ENCODE data around the gene TDRD10. TPM values are rescaled to one million over a fixed set of nuclear protein-coding genes. Genes with fewer than 3 reads are reported as not detected.

The TDRD10 gene
- polyA plus RNA-seq, 1 donor, result 1.8 TPM

- no peak for DNase-seq
- peaks cover 9% of the 10 kb centered on the region for H3K4me1 ChIP-seq (ENCODE audit: control insufficient read depth, insufficient read depth, low read length)
- no CpG with 5 or more reads among the region's 17 CpGs for WGBS (ENCODE audit: insufficient coverage, low lambda C conversion rate)
- H3K9me3 ChIP-seq (ENCODE audit: control insufficient read depth, low read depth, low read length), result peaks cover 5% of the 10 kb centered on the region
- H3K27me3 ChIP-seq (ENCODE audit: control insufficient read depth, insufficient read depth, low read length), result peaks cover 27% of the 10 kb centered on the region
- H3K27ac ChIP-seq (ENCODE audit: low read length), result no peak overlapping the region
- peak overlapping the region; percentile 26 for H3K4me3 ChIP-seq (ENCODE audit: low read length)
- no peaks in the 10 kb centered on the region for H3K36me3 ChIP-seq (ENCODE audit: control insufficient read depth, insufficient read depth, low read length)
These were observed 66.3 kb downstream of the TDRD10 start for GRCh38 chr1:154568157-154568815.

- Histone ChIP-seq H3K27me3 (ENCODE audit: control insufficient read depth, insufficient read depth, low read length) (peaks cover 32% of the 10 kb centered on the region), H3K9me3 (ENCODE audit: control insufficient read depth, low read depth, low read length) (peaks cover 5% of the 10 kb centered on the region), H3K27ac (ENCODE audit: low read length) (no peak overlapping the region), H3K4me1 (ENCODE audit: control insufficient read depth, insufficient read depth, low read length) (peaks cover 9% of the 10 kb centered on the region), H3K36me3 (ENCODE audit: control insufficient read depth, insufficient read depth, low read length) (no peaks in the 10 kb centered on the region), H3K4me3 (ENCODE audit: low read length) (no peak overlapping the region)
- WGBS (ENCODE audit: insufficient coverage, low lambda C conversion rate), result 100% methylated on average over 3 of the region's 59 CpGs
- DNase-seq, result no peak
These were observed 69.4 kb downstream of the TDRD10 start for GRCh38 chr1:154571244-154571963.

GRCh38 chr1:154571964-154572288, 69.9 kb downstream of the TDRD10 start:
- peaks cover 26% of the 10 kb centered on the region for H3K27me3 ChIP-seq (ENCODE audit: control insufficient read depth, insufficient read depth, low read length)

GRCh38 chr1:154572468-154573167, 70.6 kb downstream of the TDRD10 start:
- Histone ChIP-seq H3K9me3 (ENCODE audit: control insufficient read depth, low read depth, low read length) (peaks cover 5% of the 10 kb centered on the region), H3K4me3 (ENCODE audit: low read length) (no peak overlapping the region), H3K27me3 (ENCODE audit: control insufficient read depth, insufficient read depth, low read length) (peaks cover 19% of the 10 kb centered on the region), H3K36me3 (ENCODE audit: control insufficient read depth, insufficient read depth, low read length) (peaks cover 7% of the 10 kb centered on the region), H3K4me1 (ENCODE audit: control insufficient read depth, insufficient read depth, low read length) (peaks cover 6% of the 10 kb centered on the region), H3K27ac (ENCODE audit: low read length) (no peak overlapping the region)
- DNase-seq, result no peak
- no CpG with 5 or more reads among the region's 10 CpGs for WGBS (ENCODE audit: insufficient coverage, low lambda C conversion rate)

More at GRCh38 chr1:154571964-154572288, 69.9 kb downstream of the TDRD10 start:
- WGBS (ENCODE audit: insufficient coverage, low lambda C conversion rate), result no CpG with 5 or more reads among the region's 29 CpGs
- no peak overlapping the region for H3K27ac ChIP-seq (ENCODE audit: low read length)
- H3K4me3 ChIP-seq (ENCODE audit: low read length), result no peak overlapping the region
- peaks cover 5% of the 10 kb centered on the region for H3K9me3 ChIP-seq (ENCODE audit: control insufficient read depth, low read depth, low read length)
- no peak for DNase-seq
- H3K4me1 ChIP-seq (ENCODE audit: control insufficient read depth, insufficient read depth, low read length), result peaks cover 9% of the 10 kb centered on the region
- peaks cover under 1% of the 10 kb centered on the region for H3K36me3 ChIP-seq (ENCODE audit: control insufficient read depth, insufficient read depth, low read length)

GRCh38 chr1:154573168-154573510, 71.1 kb downstream of the TDRD10 start:
- DNase-seq, result no peak
- H3K27ac ChIP-seq (ENCODE audit: low read length), result no peak overlapping the region
- H3K36me3 ChIP-seq (ENCODE audit: control insufficient read depth, insufficient read depth, low read length), result peaks cover 12% of the 10 kb centered on the region
- no CpG with 5 or more reads among the region's 3 CpGs for WGBS (ENCODE audit: insufficient coverage, low lambda C conversion rate)
- H3K4me3 ChIP-seq (ENCODE audit: low read length), result no peak overlapping the region
- H3K4me1 ChIP-seq (ENCODE audit: control insufficient read depth, insufficient read depth, low read length), result peaks cover 3% of the 10 kb centered on the region
- H3K27me3 ChIP-seq (ENCODE audit: control insufficient read depth, insufficient read depth, low read length), result peaks cover 16% of the 10 kb centered on the region
- peaks cover 5% of the 10 kb centered on the region for H3K9me3 ChIP-seq (ENCODE audit: control insufficient read depth, low read depth, low read length)

GRCh38 chr1:154574716-154575115, 72.7 kb downstream of the TDRD10 start:
- no peak for DNase-seq
- no CpG with 5 or more reads among the region's 7 CpGs for WGBS (ENCODE audit: insufficient coverage, low lambda C conversion rate)

GRCh38 chr1:154575147-154575927, 73.3 kb downstream of the TDRD10 start:
- H3K4me3 ChIP-seq (ENCODE audit: low read length), result no peak overlapping the region
- peaks cover 34% of the 10 kb centered on the region for H3K36me3 ChIP-seq (ENCODE audit: control insufficient read depth, insufficient read depth, low read length)
- no peak overlapping the region for H3K27ac ChIP-seq (ENCODE audit: low read length)
- H3K27me3 ChIP-seq (ENCODE audit: control insufficient read depth, insufficient read depth, low read length), result peaks cover 12% of the 10 kb centered on the region
- WGBS (ENCODE audit: insufficient coverage, low lambda C conversion rate), result no CpG with 5 or more reads among the region's 10 CpGs
- no peaks in the 10 kb centered on the region for H3K4me1 ChIP-seq (ENCODE audit: control insufficient read depth, insufficient read depth, low read length)
- no peak for DNase-seq
- H3K9me3 ChIP-seq (ENCODE audit: control insufficient read depth, low read depth, low read length), result peaks cover 5% of the 10 kb centered on the region

More at GRCh38 chr1:154574716-154575115, 72.7 kb downstream of the TDRD10 start:
- Histone ChIP-seq H3K27ac (ENCODE audit: low read length) (no peak overlapping the region), H3K27me3 (ENCODE audit: control insufficient read depth, insufficient read depth, low read length) (peaks cover 12% of the 10 kb centered on the region), H3K9me3 (ENCODE audit: control insufficient read depth, low read depth, low read length) (peaks cover 5% of the 10 kb centered on the region), H3K4me1 (ENCODE audit: control insufficient read depth, insufficient read depth, low read length) (no peaks in the 10 kb centered on the region), H3K36me3 (ENCODE audit: control insufficient read depth, insufficient read depth, low read length) (peaks cover 28% of the 10 kb centered on the region), H3K4me3 (ENCODE audit: low read length) (no peak overlapping the region)

GRCh38 chr1:154575951-154576566, 74.0 kb downstream of the TDRD10 start:
- H3K4me1 ChIP-seq (ENCODE audit: control insufficient read depth, insufficient read depth, low read length), result no peaks in the 10 kb centered on the region
- WGBS (ENCODE audit: insufficient coverage, low lambda C conversion rate), result no CpG with 5 or more reads among the region's 8 CpGs
- no peak overlapping the region for H3K4me3 ChIP-seq (ENCODE audit: low read length)
- H3K27me3 ChIP-seq (ENCODE audit: control insufficient read depth, insufficient read depth, low read length), result peaks cover 12% of the 10 kb centered on the region
- peaks cover 41% of the 10 kb centered on the region for H3K36me3 ChIP-seq (ENCODE audit: control insufficient read depth, insufficient read depth, low read length)
- H3K27ac ChIP-seq (ENCODE audit: low read length), result no peak overlapping the region
- DNase-seq, result no peak
- H3K9me3 ChIP-seq (ENCODE audit: control insufficient read depth, low read depth, low read length), result peaks cover 5% of the 10 kb centered on the region

- no peak for DNase-seq
- Histone ChIP-seq H3K9me3 (ENCODE audit: control insufficient read depth, low read depth, low read length) (no peaks in the 10 kb centered on the region), H3K27me3 (ENCODE audit: control insufficient read depth, insufficient read depth, low read length) (peaks cover 12% of the 10 kb centered on the region), H3K27ac (ENCODE audit: low read length) (no peak overlapping the region), H3K4me3 (ENCODE audit: low read length) (no peak overlapping the region), H3K36me3 (ENCODE audit: control insufficient read depth, insufficient read depth, low read length) (peaks cover 52% of the 10 kb centered on the region), H3K4me1 (ENCODE audit: control insufficient read depth, insufficient read depth, low read length) (no peaks in the 10 kb centered on the region)
- WGBS (ENCODE audit: insufficient coverage, low lambda C conversion rate), result no CpG with 5 or more reads among the region's 7 CpGs
These were observed 75.5 kb downstream of the TDRD10 start for GRCh38 chr1:154577346-154578057.
